ENCODE results near the gene NKAIN2.

The NKAIN2 gene

GRCh38 chr6:123888771-123889513 is 85.3 kb downstream of the NKAIN2 start:
- no peak overlapping the region for H3K27ac ChIP-seq
- no peak for TF ChIP-seq CTCF (conservative IDR thresholded peaks at IDR 0.05)
- no peak for TF ChIP-seq ZFX (IDR thresholded peaks at IDR 0.05)

- TF ChIP-seq CTCF (conservative IDR thresholded peaks at IDR 0.05) (no peak), ZFX (IDR thresholded peaks at IDR 0.05) (no peak)
- no peak overlapping the region for H3K27ac ChIP-seq
These were observed 91.7 kb downstream of the NKAIN2 start for GRCh38 chr6:123895346-123895745.

- TF ChIP-seq CTCF (conservative IDR thresholded peaks at IDR 0.05) (no peak), ZFX (IDR thresholded peaks at IDR 0.05) (no peak)
- H3K27ac ChIP-seq: no peak overlapping the region
These were observed 92.1 kb downstream of the NKAIN2 start for GRCh38 chr6:123895806-123896205.

GRCh38 chr6:123896869-123897268 is 93.2 kb downstream of the NKAIN2 start:
- no peak overlapping the region for H3K27ac ChIP-seq
- TF ChIP-seq CTCF (conservative IDR thresholded peaks at IDR 0.05) (no peak), ZFX (IDR thresholded peaks at IDR 0.05) (no peak)

- TF ChIP-seq CTCF (conservative IDR thresholded peaks at IDR 0.05) (no peak), ZFX (IDR thresholded peaks at IDR 0.05) (no peak)
- no peak overlapping the region for H3K27ac ChIP-seq
These were observed 94.3 kb downstream of the NKAIN2 start for GRCh38 chr6:123897965-123898364.

GRCh38 chr6:123898665-123899064 is 95.0 kb downstream of the NKAIN2 start:
- no peak overlapping the region for H3K27ac ChIP-seq
- TF ChIP-seq CTCF (conservative IDR thresholded peaks at IDR 0.05) (no peak), ZFX (IDR thresholded peaks at IDR 0.05) (no peak)

- no peak for TF ChIP-seq ZFX (IDR thresholded peaks at IDR 0.05)
- no peak for TF ChIP-seq CTCF (conservative IDR thresholded peaks at IDR 0.05)
- no peak overlapping the region for H3K27ac ChIP-seq
These were observed 96.1 kb downstream of the NKAIN2 start for GRCh38 chr6:123899745-123900144.

All from C4-2B (cell line).